Kidney epithelial cell (primary cell): ENCODE measurements around the gene ZNF19. TPM values are rescaled to one million over a fixed set of nuclear protein-coding genes. Genes with fewer than 3 reads are reported as not detected.
A peak's percentile ranks its signal among the peaks of the same experiment; 100 is the strongest.

ENCODE experiments used
- DNase-seq: peaks from one replicate; pipeline ENCODE4 v3.0.0-alpha.2; 2010; ENCODE audit warnings: low read depth
- H3K27me3 ChIP-seq: 2 replicates; pipeline ENCODE4 v1.6.0; 2011; ENCODE audit warnings: low read length; ENCODE audit not compliant: control insufficient read depth, insufficient read depth
- H3K36me3 ChIP-seq: 2 replicates; pipeline ENCODE4 v1.5.1; 2011; ENCODE audit warnings: low read length; ENCODE audit not compliant: control insufficient read depth, insufficient read depth
- H3K4me3 ChIP-seq: 2 replicates; pipeline ENCODE4 v1.5.1; 2011; ENCODE audit warnings: low read depth, mild to moderate bottlenecking, control low read depth, low read length
- total RNA-seq: library from RNA; depleted of rRNA; stranded (reverse); fragments of >200 nt; gene quantifications from 2 replicates; pipeline ENCODE4 v1.2.3, GENCODE V29; 2015
- TF ChIP-seq, protein P1 (sequence below): IDR thresholded peaks from 2 replicates; pipeline ENCODE4 v1.5.1; 2011; ENCODE audit warnings: mild to moderate bottlenecking, moderate library complexity, low read length, control low read depth, inconsistent platforms; ENCODE audit not compliant: insufficient read depth, poor library complexity, severe bottlenecking

Gene ZNF19
- total RNA-seq, 1 donor from 2014 or later, result 3.6 TPM

GRCh38 chr16:71499775-71500364 is 10.7 kb upstream of the ZNF19 start:
- DNase-seq, result no peak
- TF ChIP-seq, protein P1, sequence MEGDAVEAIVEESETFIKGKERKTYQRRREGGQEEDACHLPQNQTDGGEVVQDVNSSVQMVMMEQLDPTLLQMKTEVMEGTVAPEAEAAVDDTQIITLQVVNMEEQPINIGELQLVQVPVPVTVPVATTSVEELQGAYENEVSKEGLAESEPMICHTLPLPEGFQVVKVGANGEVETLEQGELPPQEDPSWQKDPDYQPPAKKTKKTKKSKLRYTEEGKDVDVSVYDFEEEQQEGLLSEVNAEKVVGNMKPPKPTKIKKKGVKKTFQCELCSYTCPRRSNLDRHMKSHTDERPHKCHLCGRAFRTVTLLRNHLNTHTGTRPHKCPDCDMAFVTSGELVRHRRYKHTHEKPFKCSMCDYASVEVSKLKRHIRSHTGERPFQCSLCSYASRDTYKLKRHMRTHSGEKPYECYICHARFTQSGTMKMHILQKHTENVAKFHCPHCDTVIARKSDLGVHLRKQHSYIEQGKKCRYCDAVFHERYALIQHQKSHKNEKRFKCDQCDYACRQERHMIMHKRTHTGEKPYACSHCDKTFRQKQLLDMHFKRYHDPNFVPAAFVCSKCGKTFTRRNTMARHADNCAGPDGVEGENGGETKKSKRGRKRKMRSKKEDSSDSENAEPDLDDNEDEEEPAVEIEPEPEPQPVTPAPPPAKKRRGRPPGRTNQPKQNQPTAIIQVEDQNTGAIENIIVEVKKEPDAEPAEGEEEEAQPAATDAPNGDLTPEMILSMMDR, result peak; percentile 61
- no peaks in the 10 kb centered on the region for H3K27me3 ChIP-seq
- H3K36me3 ChIP-seq, result no peaks in the 10 kb centered on the region
- H3K4me3 ChIP-seq, result no peak overlapping the region

- no peak for DNase-seq
- Histone ChIP-seq H3K27me3 (no peaks in the 10 kb centered on the region), H3K4me3 (no peak overlapping the region), H3K36me3 (no peaks in the 10 kb centered on the region)
- TF ChIP-seq, protein P1, result no peak
Observed at GRCh38 chr16:71498031-71498430, 8.9 kb upstream of the ZNF19 start.

DNA sequence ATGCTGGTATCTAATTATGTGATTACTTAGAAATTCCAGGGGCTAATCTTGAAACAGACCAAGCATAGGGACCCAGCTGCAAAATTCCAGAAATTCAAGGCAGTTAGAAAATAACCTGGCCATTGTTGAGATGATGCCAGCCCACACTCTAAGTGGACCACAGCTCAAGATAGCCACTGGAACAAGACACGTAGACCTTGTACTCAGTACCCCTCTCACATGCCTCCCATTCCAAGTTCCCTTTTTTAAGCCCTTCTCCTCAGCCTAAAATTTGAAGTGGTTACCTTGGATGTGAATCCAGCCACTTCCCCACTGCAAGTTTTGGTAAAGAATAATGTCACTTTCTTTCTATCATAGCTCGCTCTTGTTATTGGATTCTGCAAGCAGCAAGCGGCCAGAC is 4.1 kb upstream of the ZNF19 start:
- TF ChIP-seq, protein P1, result no peak
- no peaks in the 10 kb centered on the region for H3K36me3 ChIP-seq
- H3K27me3 ChIP-seq, result no peaks in the 10 kb centered on the region
- DNase-seq, result no peak
- H3K4me3 ChIP-seq, result no peak overlapping the region

GRCh38 chr16:71492786-71493185 is 3.7 kb upstream of the ZNF19 start:
- TF ChIP-seq, protein P1, result no peak
- Histone ChIP-seq H3K4me3 (no peak overlapping the region), H3K27me3 (no peaks in the 10 kb centered on the region), H3K36me3 (no peaks in the 10 kb centered on the region)
- no peak for DNase-seq

- Histone ChIP-seq H3K4me3 (no peak overlapping the region), H3K27me3 (no peaks in the 10 kb centered on the region), H3K36me3 (no peaks in the 10 kb centered on the region)
- TF ChIP-seq, protein P1, result no peak
- no peak for DNase-seq
Observed at GRCh38 chr16:71491054-71491453, 1.9 kb upstream of the ZNF19 start.

DNA sequence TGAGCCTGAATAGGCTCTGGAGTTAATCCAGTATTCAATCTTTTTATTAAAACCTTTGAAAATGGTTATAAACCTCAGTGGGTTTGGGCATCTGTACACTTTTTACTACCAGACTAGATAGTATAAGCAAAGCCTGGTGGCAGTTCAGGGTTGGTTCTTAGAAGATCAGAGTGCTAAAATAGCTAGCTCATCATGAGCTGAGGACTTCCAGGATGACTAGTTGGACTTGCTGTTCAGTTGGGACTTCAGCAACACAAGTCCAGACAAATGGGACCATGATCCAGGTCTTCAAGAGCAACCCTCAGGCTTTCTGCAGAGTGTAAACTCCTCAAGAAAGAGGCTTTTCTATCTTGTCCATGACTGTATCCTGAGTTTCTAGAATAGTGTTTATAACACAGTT is 1.2 kb upstream of the ZNF19 start:
- H3K4me3 ChIP-seq, result no peak overlapping the region
- no peak for DNase-seq
- H3K27me3 ChIP-seq, result no peaks in the 10 kb centered on the region
- no peaks in the 10 kb centered on the region for H3K36me3 ChIP-seq
- TF ChIP-seq, protein P1, result no peak
